Chondrocyte (in vitro differentiated cells): ENCODE measurements around the gene CCDC6. TPM values are rescaled to one million over a fixed set of nuclear protein-coding genes. Genes with fewer than 3 reads are reported as not detected.

ENCODE experiments used
- DNase-seq: peaks from one replicate; pipeline ENCODE4 v3.0.0; 2021; ENCODE audit warnings: mixed read lengths, low spot score
- H3K27ac Mint-ChIP-seq: one replicate; pipeline ENCODE4 v1.8.0; 2021; ENCODE audit warnings: mild to moderate bottlenecking, moderate library complexity, mixed read lengths; ENCODE audit not compliant: unreplicated experiment
- H3K27me3 Mint-ChIP-seq: 2 replicates; pipeline ENCODE4 v1.8.0; 2021; ENCODE audit warnings: low read depth, mixed read lengths
- H3K36me3 Mint-ChIP-seq: 2 replicates; pipeline ENCODE4 v1.8.0; 2021; ENCODE audit warnings: low read depth, mixed read lengths
- H3K4me1 Mint-ChIP-seq: 2 replicates; pipeline ENCODE4 v1.8.0; 2021; ENCODE audit warnings: low read depth, mild to moderate bottlenecking, mixed read lengths
- H3K4me3 Mint-ChIP-seq: one replicate; pipeline ENCODE4 v1.8.0; 2021; ENCODE audit warnings: mild to moderate bottlenecking, moderate library complexity, mixed read lengths; ENCODE audit not compliant: unreplicated experiment
- H3K9me3 Mint-ChIP-seq: 2 replicates; pipeline ENCODE4 v1.8.0; 2021; ENCODE audit warnings: low read depth, mixed read lengths
- CTCF ChIP-seq: fragments of 200-600 bp; sonication (generic); IDR thresholded peaks from 2 replicates; pipeline ENCODE4 v1.5.0; 2021; ENCODE audit warnings: antibody characterized with exemption, mild to moderate bottlenecking, moderate library complexity
- total RNA-seq: library from RNA; stranded (reverse); gene quantifications from 3 replicates; pipeline ENCODE4 v1.2.1, GENCODE V29; 2021

CCDC6 gene
- total RNA-seq, 1 donor from 2014 or later, result 59.3 TPM

- Mint-ChIP-seq H3K27ac (no peak overlapping the region), H3K4me1 (peaks cover 35% of the 10 kb centered on the region), H3K4me3 (no peak overlapping the region), H3K9me3 (no peaks in the 10 kb centered on the region), H3K36me3 (no peaks in the 10 kb centered on the region), H3K27me3 (no peaks in the 10 kb centered on the region)
- no peak for DNase-seq
- no peak for TF ChIP-seq CTCF
These were observed 37.4 kb downstream of the CCDC6 start for GRCh38 chr10:59868696-59869593.

- Mint-ChIP-seq H3K36me3 (no peaks in the 10 kb centered on the region), H3K4me3 (no peak overlapping the region), H3K27ac (no peak overlapping the region), H3K27me3 (no peaks in the 10 kb centered on the region), H3K4me1 (peaks cover 21% of the 10 kb centered on the region), H3K9me3 (no peaks in the 10 kb centered on the region)
- DNase-seq, result no peak
- no peak for TF ChIP-seq CTCF
These were observed 38.8 kb downstream of the CCDC6 start for GRCh38 chr10:59867590-59867989.

- Mint-ChIP-seq H3K27ac (no peak overlapping the region), H3K27me3 (no peaks in the 10 kb centered on the region), H3K4me3 (no peak overlapping the region), H3K36me3 (peaks cover 4% of the 10 kb centered on the region), H3K4me1 (peaks cover 10% of the 10 kb centered on the region), H3K9me3 (no peaks in the 10 kb centered on the region)
- DNase-seq, result no peak
- peak; percentile 14 for TF ChIP-seq CTCF
These were observed 41.3 kb downstream of the CCDC6 start for GRCh38 chr10:59865101-59865500.

GRCh38 chr10:59864141-59864962, 42.0 kb downstream of the CCDC6 start:
- TF ChIP-seq CTCF, result no peak
- Mint-ChIP-seq H3K36me3 (peaks cover 7% of the 10 kb centered on the region), H3K27ac (no peak overlapping the region), H3K4me1 (peaks cover 9% of the 10 kb centered on the region), H3K4me3 (no peak overlapping the region), H3K27me3 (no peaks in the 10 kb centered on the region), H3K9me3 (peaks cover 3% of the 10 kb centered on the region)
- no peak for DNase-seq

- no peak overlapping the region for H3K4me3 Mint-ChIP-seq
- peaks cover 3% of the 10 kb centered on the region for H3K9me3 Mint-ChIP-seq
- no peak for TF ChIP-seq CTCF
- H3K36me3 Mint-ChIP-seq, result peaks cover 8% of the 10 kb centered on the region
- no peak overlapping the region for H3K27ac Mint-ChIP-seq
- H3K27me3 Mint-ChIP-seq, result no peaks in the 10 kb centered on the region
- H3K4me1 Mint-ChIP-seq, result peaks cover 41% of the 10 kb centered on the region
- no peak for DNase-seq
These were observed 46.8 kb downstream of the CCDC6 start for GRCh38 chr10:59859570-59859969.
